Adrenal gland (tissue), 12 donors: ENCODE measurements around the gene ABCF1. TPM values are rescaled to one million over a fixed set of nuclear protein-coding genes. Genes with fewer than 3 reads are reported as not detected.

Experiments used
- DNase-seq, 7 donors: peaks; one replicate each; pipeline ENCODE4 v3.0.0-alpha.2; 2019 to 2020
- H3K27ac ChIP-seq, 5 donors: fragments of 200-600 bp; sonication (generic) in 4 of 5; 1 replicate in 3 of 5; 2 replicates in 2 of 5; pipeline versions ENCODE4 v1.5.1 to v1.8.0; 2016 to 2020; ENCODE audit warnings: mild to moderate bottlenecking in 1 of 5
- H3K27me3 ChIP-seq: fragments of 200-600 bp; 2 replicates; pipeline ENCODE4 v1.8.0; 2021
- H3K36me3 ChIP-seq, 2 donors: fragments of 200-600 bp; replicated peaks in 1 of 2; 1 replicate in 1 of 2; 2 replicates in 1 of 2; pipeline versions ENCODE4 v1.5.1 to v1.8.0; 2018 to 2022
- H3K4me1 ChIP-seq, 2 donors: fragments of 200-600 bp; replicated peaks in 1 of 2; 1 replicate in 1 of 2; 2 replicates in 1 of 2; pipeline versions ENCODE4 v1.5.1 to v1.8.0; 2018 to 2021
- H3K4me3 ChIP-seq, 4 donors: fragments of 200-600 bp; sonication (generic) in 3 of 4; one replicate each; pipeline ENCODE4 v1.5.1; 2016 to 2018
- H3K9me3 ChIP-seq, 3 donors: fragments of 200-600 bp; sonication (generic) in 1 of 3; replicated peaks in 1 of 3; 1 replicate in 2 of 3; 2 replicates in 1 of 3; pipeline versions ENCODE4 v1.5.1 to v1.8.0; 2016 to 2021
- POLR2A ChIP-seq, 2 donors: fragments of 450-650 bp; IDR thresholded peaks; one replicate each; pipeline ENCODE4 v1.6.1; 2017; ENCODE audit warnings: antibody characterized with exemption in 2 of 2, mild to moderate bottlenecking in 2 of 2, moderate library complexity in 1 of 2
- WGBS, 4 donors: extraction: QIAGEN DNeasy Blood & Tissue Kit in 2 of 4; methylation state at CpG; one replicate each; pipeline versions ENCODE4 v1.1.5 to v1.1.7; 2013 to 2017; 5-methylcytosine and 5-hydroxymethylcytosine counted together
- intact Hi-C, 2 donors: fragments of 100-400 bp; cut with DNase I; formaldehyde crosslinking; loops; one replicate each; pipeline versions ENCODE4 v1.14.1 to v1.15.0; 2022 to 2023
- polyA plus RNA-seq, 3 donors: library from polyadenylated mRNA; stranded (reverse); fragments of 200-250 nt in 2 of 3; fragments of 350-450 nt in 1 of 3; fragmentation: Illumina TruSeq in 1 of 3; extraction: RNeasy Lipid Tissue Mini Kit (QIAGEN cat#74804) in 1 of 3; gene quantifications; one replicate each; pipeline ENCODE4 v1.2.3, GENCODE V29; 2013 to 2014
- total RNA-seq, 9 donors: library from RNA; depleted of rRNA in 4 of 9; stranded (reverse); fragments of >200 nt in 4 of 9; fragments of 120-200 nt in 1 of 9; fragmentation: NEBNext Ultra II Directional in 1 of 9; extraction: Animal tissue kit (Norgen Biotek cat#: 25700) in 1 of 9; gene quantifications; one replicate each; pipeline versions ENCODE4 v1.1.0 to v1.2.4, GENCODE V29; 2013 to 2023
- TF ChIP-seq, protein P1 (sequence below), 6 experiments: fragments of 450-650 bp in 4 of 6; fragments of 200-600 bp in 2 of 6; sonication (generic) in 1 of 6; IDR thresholded peaks; 1 replicate in 5 of 6; 2 replicates in 1 of 6; pipeline versions ENCODE4 v1.5.1 to v1.8.0; 2016 to 2021; ENCODE audit warnings: antibody characterized with exemption in 6 of 6, mild to moderate bottlenecking in 2 of 6, moderate library complexity in 1 of 6
- donor health status: healthy with polysubstance abuse.
- donor health status: Bipolar disorder and iron deficiency.
- donor health status: DM: yes; HTN: yes; CAD: no.
- donor health status: DM: no; HTN: no; CAD: no.
- donor health status: DM: no; HTN: no; CAD: no.
- donor health status: DM: yes; HTN: yes; CAD: no.

The ABCF1 gene
- total and polyA plus RNA-seq, 12 donors, result 18.7 to 75.2 (median 37.6) TPM

DNA sequence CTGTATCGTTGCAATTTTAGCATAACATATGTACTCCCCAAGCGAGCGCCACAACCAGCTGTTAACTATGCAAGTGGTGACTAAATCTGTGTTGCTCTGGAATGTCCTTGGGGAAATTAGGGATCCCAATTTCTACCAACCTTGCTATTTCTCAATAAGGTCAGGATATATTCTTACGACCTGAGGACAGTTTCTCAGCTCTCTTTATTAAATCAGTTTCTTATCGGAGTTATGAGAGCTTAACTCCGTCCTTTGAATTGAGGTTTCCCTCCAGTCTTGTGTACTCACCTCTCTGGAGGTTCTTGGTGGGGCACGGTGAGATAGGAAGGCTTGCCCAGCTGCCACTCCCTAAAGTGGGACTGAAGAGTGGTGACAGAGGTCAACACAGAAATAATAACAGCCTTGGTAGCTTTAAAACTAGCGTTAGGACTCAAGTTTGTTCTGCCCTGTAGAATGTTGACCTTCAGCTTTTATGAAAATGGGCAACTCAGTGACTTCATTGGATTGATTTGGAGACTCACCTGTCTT is 47.1 kb downstream of the ABCF1 start:
- 6 to 10% (median 8%) methylated on average over 8 of the region's 8 CpGs for WGBS, 4 donors
- TF ChIP-seq POLR2A (IDR thresholded peaks at IDR 0.05), result no peak
- TF ChIP-seq, protein P1, sequence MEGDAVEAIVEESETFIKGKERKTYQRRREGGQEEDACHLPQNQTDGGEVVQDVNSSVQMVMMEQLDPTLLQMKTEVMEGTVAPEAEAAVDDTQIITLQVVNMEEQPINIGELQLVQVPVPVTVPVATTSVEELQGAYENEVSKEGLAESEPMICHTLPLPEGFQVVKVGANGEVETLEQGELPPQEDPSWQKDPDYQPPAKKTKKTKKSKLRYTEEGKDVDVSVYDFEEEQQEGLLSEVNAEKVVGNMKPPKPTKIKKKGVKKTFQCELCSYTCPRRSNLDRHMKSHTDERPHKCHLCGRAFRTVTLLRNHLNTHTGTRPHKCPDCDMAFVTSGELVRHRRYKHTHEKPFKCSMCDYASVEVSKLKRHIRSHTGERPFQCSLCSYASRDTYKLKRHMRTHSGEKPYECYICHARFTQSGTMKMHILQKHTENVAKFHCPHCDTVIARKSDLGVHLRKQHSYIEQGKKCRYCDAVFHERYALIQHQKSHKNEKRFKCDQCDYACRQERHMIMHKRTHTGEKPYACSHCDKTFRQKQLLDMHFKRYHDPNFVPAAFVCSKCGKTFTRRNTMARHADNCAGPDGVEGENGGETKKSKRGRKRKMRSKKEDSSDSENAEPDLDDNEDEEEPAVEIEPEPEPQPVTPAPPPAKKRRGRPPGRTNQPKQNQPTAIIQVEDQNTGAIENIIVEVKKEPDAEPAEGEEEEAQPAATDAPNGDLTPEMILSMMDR (IDR thresholded peaks at IDR 0.05), result no peak
- H3K27me3 ChIP-seq, result no peaks in the 10 kb centered on the region
- H3K36me3 ChIP-seq, result peaks cover 0 to 57% of the 10 kb centered on the region in 2 donors
- H3K4me1 ChIP-seq, result peaks cover 10 to 22% of the 10 kb centered on the region in 2 donors
- no peaks in the 10 kb centered on the region for H3K9me3 ChIP-seq
- peak overlapping the region in 3 of 4 donors; percentile 34 to 75 (median 68) for H3K4me3 ChIP-seq
- DNase-seq, result no peak
- intact Hi-C loops, result no loop called here
- peak overlapping the region; percentile 55 to 96 (median 92) for H3K27ac ChIP-seq

DNA sequence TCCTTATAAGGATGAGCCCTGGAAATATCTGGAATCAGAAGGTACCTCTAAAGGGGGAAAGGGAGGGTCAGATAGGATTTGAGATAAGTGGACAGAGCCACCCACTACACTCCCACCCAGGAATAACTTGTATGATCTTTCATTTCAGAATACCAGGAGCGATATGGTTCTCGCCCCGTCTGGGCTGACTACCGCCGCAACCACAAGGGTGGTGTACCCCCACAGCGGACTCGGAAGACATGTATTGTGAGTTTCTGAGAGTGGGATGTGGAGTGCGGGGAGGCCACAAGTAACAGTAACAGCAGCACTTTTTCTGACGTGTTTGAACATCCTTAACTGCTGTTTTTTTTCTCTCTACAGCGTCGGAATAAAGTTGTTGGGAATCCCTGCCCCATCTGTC is 48.3 kb downstream of the ABCF1 start:
- H3K4me3 ChIP-seq, result no peak overlapping the region
- 90 to 96% (median 94%) methylated on average over 11 of the region's 11 CpGs for WGBS, 4 donors
- peaks cover 7 to 10% of the 10 kb centered on the region in 2 donors for H3K4me1 ChIP-seq
- H3K27ac ChIP-seq, result peak overlapping the region in 1 of 5 donors; percentile 96
- no peaks in the 10 kb centered on the region for H3K27me3 ChIP-seq
- no peak for DNase-seq
- no peaks in the 10 kb centered on the region for H3K9me3 ChIP-seq
- peaks cover 0 to 69% of the 10 kb centered on the region in 2 donors for H3K36me3 ChIP-seq
- TF ChIP-seq, protein P1 (IDR thresholded peaks at IDR 0.05), result no peak
- TF ChIP-seq POLR2A (IDR thresholded peaks at IDR 0.05), result no peak
- intact Hi-C loops, result no loop called here

DNA sequence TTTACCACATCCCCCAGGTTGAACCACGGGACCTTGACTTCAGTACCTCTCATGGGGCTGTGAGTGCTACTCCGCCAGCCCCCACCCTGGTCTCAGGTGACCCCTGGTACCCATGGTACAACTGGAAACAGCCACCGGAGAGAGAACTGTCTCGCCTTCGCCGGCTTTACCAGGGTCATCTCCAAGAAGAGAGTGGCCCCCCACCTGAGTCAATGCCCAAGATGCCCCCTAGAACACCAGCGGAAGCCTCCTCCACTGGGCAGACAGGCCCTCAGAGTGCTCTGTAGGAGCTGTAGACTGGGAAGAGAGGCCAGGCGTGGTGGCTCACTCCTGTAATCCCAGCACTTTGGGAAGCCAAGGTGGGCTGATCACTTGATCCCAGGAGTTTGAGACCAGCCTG is 54.3 kb downstream of the ABCF1 start:
- Histone ChIP-seq H3K36me3 (peaks cover 0 to 83% of the 10 kb centered on the region in 2 donors), H3K27ac (no peak overlapping the region), H3K9me3 (no peaks in the 10 kb centered on the region), H3K4me3 (no peak overlapping the region), H3K4me1 (peaks cover 9 to 10% of the 10 kb centered on the region in 2 donors), H3K27me3 (no peaks in the 10 kb centered on the region)
- TF ChIP-seq POLR2A (IDR thresholded peaks at IDR 0.05), result no peak
- TF ChIP-seq, protein P1 (IDR thresholded peaks at IDR 0.05), result no peak
- intact Hi-C loops, result loop anchor here in 1 of 2 donors (5.0 kb wide), 1 partner anchor 47 kb away; the partner anchor contains the start of gene DHX16
- DNase-seq, result no peak
- WGBS, 4 donors, result 90 to 94% (median 92%) methylated on average over 7 to 8 of the region's 8 CpGs

DNA sequence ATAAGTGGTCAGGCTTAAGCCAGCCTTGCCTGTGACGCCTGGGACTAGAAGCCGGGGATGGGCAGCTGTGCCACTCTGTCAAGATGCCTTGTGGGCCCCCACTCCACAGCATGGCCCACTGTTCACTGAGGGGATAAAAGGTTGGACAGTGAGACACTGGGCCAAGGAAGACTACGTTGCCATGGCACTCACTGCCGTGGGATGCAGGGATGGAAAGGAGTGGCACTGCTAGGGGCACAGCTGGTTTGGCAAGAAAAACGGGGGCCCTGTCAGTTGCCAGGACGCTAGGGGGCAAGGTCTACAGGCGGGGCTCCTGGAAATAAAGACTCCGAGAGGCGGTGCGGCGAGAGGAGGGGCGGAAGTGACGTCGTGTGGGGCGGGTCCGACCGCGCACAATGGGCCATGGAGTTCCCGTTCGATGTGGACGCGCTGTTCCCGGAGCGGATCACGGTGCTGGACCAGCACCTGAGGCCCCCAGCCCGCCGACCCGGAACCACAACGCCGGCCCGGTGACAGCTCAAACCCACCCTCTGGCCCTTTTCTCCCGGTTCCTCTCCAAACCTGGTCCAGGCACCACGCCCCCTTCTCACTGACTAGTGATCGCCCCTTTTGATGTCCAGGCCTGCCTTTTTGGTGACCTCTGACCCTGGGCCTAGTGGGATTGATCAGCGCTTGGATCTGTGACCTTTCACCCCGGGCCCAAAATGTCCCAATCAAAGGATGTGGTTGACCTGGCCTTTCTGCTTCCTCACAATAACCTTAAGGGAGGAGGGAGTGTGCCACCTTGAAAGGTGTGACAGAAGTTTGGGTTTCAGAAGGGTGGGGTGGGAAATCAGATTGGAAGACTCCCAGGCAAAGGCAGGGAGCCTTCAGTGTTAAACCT is 55.5 kb downstream of the ABCF1 start, which contains the start of gene ATAT1:
ATAT1 (plus strand) TSS at position 391 of the 883 bp plus-strand sequence.
- peak; percentile 80 to 96 (median 88) for DNase-seq
- Histone ChIP-seq H3K27ac (peak within 1 kb of the TSS; percentile 16 to 91 (median 66)), H3K9me3 (no peaks in the 10 kb centered on the region), H3K4me1 (peaks cover 9 to 10% of the 10 kb centered on the region in 2 donors), H3K4me3 (peak within 1 kb of the TSS in 3 of 4 donors; percentile 19 to 64 (median 62)), H3K27me3 (no peaks in the 10 kb centered on the region), H3K36me3 (peaks cover 0 to 73% of the 10 kb centered on the region in 2 donors)
- WGBS, 4 donors, result 2 to 4% (median 3%) methylated on average over 16 to 36 of the region's 36 CpGs
- TF ChIP-seq, protein P1 (IDR thresholded peaks at IDR 0.05), result peak in 5 of 6 experiments; percentile 22 to 39 (median 35)
- TF ChIP-seq POLR2A (IDR thresholded peaks at IDR 0.05), result peak; percentile 29
- intact Hi-C loops, result loop anchor here in 1 of 2 donors (5.0 kb wide), 1 partner anchor 46 kb away; the partner anchor contains the start of gene DHX16
